PFSK-1 (cell line): ENCODE measurements around the gene MCMBP.

Experiments
- FOXP2 ChIP-seq: optimal IDR thresholded peaks from 2 replicates; pipeline ENCODE3; 2011; ENCODE audit warnings: borderline replicate concordance, control low read depth, inconsistent platforms; ENCODE audit not compliant: insufficient read depth; ENCODE audit errors: extremely low read length, extremely low read depth
- POLR2AphosphoS5 ChIP-seq: IDR thresholded peaks from 2 replicates; pipeline ENCODE4 v1.6.1; 2012; ENCODE audit warnings: low read depth, mild to moderate bottlenecking, control low read depth, low read length, moderate library complexity
- SIN3A ChIP-seq: IDR thresholded peaks from 2 replicates; pipeline ENCODE4 v1.6.1; 2012; ENCODE audit warnings: mild to moderate bottlenecking, low read length, moderate library complexity, borderline replicate concordance; ENCODE audit not compliant: insufficient read depth
- TAF1 ChIP-seq: IDR thresholded peaks from 2 replicates; pipeline ENCODE4 v1.6.1; 2012; ENCODE audit warnings: low read length, control low read depth, borderline replicate concordance; ENCODE audit not compliant: insufficient read depth
- TF ChIP-seq, protein P1 (sequence below), 2 experiments: IDR thresholded peaks; 2 replicates each; pipeline versions ENCODE4 v1.6.1 to v1.8.0; 2011 to 2012; ENCODE audit warnings: low read depth in 2 of 2, low read length in 2 of 2, control low read depth in 1 of 2, inconsistent platforms in 1 of 2, mild to moderate bottlenecking in 1 of 2, moderate library complexity in 1 of 2; ENCODE audit not compliant: insufficient read depth in 1 of 2

DNA sequence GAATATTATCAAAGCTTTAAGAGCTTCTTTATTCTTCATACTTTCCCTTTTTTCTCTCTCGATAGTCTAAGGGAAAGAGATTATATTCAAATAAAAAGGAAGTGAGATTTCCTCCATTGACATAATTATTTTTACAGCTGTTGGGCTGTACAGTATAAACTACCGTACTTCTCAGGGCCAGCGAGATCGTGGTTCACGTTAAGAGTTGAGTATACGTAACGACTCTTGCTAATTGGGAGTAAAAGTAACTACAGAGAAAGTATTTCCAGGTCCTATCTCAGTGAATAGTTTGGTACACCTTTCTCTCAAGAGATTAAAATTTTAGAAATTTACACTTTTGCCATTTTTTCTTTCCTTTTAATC is 89.0 kb downstream of the MCMBP start:
- TF ChIP-seq, protein P1, sequence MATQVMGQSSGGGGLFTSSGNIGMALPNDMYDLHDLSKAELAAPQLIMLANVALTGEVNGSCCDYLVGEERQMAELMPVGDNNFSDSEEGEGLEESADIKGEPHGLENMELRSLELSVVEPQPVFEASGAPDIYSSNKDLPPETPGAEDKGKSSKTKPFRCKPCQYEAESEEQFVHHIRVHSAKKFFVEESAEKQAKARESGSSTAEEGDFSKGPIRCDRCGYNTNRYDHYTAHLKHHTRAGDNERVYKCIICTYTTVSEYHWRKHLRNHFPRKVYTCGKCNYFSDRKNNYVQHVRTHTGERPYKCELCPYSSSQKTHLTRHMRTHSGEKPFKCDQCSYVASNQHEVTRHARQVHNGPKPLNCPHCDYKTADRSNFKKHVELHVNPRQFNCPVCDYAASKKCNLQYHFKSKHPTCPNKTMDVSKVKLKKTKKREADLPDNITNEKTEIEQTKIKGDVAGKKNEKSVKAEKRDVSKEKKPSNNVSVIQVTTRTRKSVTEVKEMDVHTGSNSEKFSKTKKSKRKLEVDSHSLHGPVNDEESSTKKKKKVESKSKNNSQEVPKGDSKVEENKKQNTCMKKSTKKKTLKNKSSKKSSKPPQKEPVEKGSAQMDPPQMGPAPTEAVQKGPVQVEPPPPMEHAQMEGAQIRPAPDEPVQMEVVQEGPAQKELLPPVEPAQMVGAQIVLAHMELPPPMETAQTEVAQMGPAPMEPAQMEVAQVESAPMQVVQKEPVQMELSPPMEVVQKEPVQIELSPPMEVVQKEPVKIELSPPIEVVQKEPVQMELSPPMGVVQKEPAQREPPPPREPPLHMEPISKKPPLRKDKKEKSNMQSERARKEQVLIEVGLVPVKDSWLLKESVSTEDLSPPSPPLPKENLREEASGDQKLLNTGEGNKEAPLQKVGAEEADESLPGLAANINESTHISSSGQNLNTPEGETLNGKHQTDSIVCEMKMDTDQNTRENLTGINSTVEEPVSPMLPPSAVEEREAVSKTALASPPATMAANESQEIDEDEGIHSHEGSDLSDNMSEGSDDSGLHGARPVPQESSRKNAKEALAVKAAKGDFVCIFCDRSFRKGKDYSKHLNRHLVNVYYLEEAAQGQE (IDR thresholded peaks at IDR 0.05; ENCODE audit: insufficient read depth in 1 of 2, low read depth in 2 of 2, low read length in 2 of 2): no peak
- no peak for TF ChIP-seq TAF1
- no peak for TF ChIP-seq SIN3A
- TF ChIP-seq POLR2AphosphoS5: no peak
- TF ChIP-seq FOXP2: no peak
